AG09309 (cell line): ENCODE data around the gene BRMS1.

Experiments
- DNase-seq: peaks from one replicate; pipeline ENCODE4 v3.0.0-alpha.2; 2010; ENCODE audit warnings: low read depth
- H3K4me3 ChIP-seq: 2 replicates; pipeline ENCODE4 v1.5.1; 2011; ENCODE audit warnings: mild to moderate bottlenecking, low read depth, low read length, moderate library complexity; ENCODE audit not compliant: control insufficient read depth
- TF ChIP-seq, protein P1 (sequence below): IDR thresholded peaks from 2 replicates; pipeline ENCODE4 v1.5.1; 2011; ENCODE audit warnings: mild to moderate bottlenecking, low read depth, low read length, inconsistent platforms; ENCODE audit not compliant: insufficient read depth, control insufficient read depth; ENCODE audit errors: missing control alignments

The BRMS1 gene

DNA sequence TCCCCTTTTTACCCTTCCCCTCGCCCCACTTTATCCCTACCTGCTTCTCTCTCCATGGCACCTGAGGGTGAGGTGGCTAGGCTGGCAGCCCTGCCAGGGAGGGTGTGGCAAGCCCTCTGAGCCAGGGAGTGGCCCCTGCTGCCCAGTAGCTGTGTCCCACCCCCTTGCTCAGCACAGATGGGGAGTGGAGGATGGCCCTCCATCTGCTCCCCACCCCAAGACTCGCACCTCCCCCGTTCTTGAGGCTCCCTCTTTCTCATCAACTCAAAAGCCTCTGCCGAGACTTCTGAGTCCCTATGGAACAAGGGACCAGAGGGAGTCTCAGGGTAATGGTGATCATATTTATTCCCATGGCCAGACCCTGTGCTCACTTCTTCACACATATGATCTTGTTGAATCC lies 51.6 kb downstream of the BRMS1 start:
- TF ChIP-seq, protein P1, sequence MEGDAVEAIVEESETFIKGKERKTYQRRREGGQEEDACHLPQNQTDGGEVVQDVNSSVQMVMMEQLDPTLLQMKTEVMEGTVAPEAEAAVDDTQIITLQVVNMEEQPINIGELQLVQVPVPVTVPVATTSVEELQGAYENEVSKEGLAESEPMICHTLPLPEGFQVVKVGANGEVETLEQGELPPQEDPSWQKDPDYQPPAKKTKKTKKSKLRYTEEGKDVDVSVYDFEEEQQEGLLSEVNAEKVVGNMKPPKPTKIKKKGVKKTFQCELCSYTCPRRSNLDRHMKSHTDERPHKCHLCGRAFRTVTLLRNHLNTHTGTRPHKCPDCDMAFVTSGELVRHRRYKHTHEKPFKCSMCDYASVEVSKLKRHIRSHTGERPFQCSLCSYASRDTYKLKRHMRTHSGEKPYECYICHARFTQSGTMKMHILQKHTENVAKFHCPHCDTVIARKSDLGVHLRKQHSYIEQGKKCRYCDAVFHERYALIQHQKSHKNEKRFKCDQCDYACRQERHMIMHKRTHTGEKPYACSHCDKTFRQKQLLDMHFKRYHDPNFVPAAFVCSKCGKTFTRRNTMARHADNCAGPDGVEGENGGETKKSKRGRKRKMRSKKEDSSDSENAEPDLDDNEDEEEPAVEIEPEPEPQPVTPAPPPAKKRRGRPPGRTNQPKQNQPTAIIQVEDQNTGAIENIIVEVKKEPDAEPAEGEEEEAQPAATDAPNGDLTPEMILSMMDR, result no peak
- H3K4me3 ChIP-seq, result no peak overlapping the region
- DNase-seq, result no peak

DNA sequence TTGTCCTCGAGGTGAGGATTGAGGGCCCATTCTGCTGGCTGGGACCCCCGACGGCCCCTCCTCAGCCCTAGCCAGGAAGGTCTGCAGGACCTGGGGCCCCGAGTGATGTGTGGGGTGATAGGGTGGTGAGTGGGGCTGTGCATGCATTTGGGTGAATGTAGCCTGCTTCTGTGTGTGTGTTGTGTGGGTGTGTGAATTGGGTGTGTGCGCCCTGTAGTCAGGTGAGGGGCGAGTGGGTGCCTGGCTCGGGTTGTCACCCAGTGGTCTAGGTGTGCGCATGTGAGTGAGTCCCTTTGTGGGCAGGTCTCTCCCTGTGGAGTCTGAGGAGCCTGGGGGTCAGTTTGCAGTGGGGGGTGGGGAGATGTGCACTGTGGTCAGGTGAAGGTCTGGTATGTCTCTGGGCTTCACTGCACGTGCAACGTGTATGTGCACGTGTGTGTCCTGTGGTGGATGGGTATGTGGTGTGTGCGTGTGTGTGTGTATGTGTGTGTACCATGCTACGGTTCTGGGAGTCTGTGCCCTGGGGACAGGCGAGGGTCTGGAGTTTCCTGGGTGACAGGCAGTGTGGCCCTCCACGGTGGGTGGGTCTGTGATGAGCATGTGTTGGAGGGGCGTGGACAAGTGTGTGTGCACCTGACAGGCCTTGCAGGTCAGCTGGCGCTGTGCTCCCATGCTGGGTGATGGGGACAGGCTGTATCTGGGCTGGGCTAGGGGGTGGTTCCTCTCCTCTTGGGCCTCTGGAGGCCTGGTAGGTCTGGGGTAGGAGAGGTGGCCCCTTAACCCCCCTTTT lies 52.2 kb downstream of the BRMS1 start:
- TF ChIP-seq, protein P1, result no peak
- DNase-seq, result no peak
- no peak overlapping the region for H3K4me3 ChIP-seq

DNA sequence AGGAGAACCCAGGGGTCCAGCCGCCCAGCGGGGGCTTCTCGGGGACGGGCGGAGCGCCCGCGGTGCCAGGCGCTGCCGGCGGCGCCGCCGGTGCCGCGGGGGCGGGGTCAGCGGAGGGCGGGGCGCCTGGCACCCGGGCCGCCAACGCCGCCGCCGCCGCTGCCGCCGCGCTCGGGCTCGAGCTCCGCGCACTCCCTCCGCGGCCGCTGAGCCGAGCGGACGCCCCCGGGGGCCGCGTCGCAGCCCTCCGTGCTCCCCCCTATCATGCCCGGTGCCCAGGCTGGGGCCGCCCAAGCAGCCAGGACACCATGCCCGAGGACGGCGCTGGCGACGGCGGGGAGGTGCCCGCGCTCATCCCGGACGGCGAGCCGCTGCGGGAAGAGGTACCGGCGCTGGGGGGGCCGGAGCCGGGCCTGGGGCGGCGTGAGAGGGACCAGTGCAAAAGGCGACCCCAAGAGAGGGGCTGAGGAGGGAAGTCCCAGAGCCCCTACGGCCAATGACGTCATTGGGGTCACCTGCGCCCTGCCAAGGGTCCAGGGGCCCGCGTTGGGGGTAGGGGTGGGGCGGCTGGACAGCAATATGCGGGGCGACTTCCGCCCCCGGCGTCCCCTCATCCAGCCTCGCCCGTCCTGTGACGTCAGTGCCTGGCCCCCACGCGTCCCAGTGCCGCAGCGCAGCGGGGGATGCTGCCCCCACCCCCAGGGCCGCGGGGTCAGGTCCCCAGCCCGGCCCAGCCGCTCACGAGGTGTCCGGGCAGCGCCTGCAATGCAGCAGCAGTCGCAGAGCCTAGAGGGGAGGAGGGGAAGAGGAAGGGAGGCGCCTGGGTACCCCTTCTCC lies 53.0 kb downstream of the BRMS1 start, which contains the start of gene TMEM151A:
Gene TMEM151A, plus strand, starts transcription at position 189 of the 837 bp plus-strand sequence. Its CDS starts 120 bp downstream, at position 309.
- no peak for DNase-seq
- TF ChIP-seq, protein P1, result no peak
- H3K4me3 ChIP-seq, result peak within 1 kb of the TSS; percentile 13

DNA sequence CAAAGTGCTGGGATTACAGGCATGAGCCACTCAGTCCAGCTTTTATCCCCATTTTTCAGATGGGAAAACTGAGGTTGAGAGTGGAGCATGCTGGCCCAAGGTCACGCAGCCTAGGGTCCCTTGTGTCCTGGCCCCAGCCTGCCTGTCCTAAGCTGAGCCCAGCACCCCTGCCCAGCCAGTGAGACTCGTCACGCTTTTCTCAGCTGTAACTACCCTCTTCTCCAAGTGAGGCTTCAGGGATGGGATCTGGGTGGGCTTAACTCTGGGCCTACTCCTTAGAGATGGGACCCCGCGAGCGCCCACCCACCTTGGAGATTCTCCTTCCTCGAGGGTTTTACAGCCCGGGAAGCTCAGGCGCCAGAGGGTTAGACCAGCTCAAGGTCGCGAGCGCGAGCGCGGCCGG lies 53.6 kb downstream of the BRMS1 start:
- TF ChIP-seq, protein P1, result no peak
- no peak overlapping the region for H3K4me3 ChIP-seq

DNA sequence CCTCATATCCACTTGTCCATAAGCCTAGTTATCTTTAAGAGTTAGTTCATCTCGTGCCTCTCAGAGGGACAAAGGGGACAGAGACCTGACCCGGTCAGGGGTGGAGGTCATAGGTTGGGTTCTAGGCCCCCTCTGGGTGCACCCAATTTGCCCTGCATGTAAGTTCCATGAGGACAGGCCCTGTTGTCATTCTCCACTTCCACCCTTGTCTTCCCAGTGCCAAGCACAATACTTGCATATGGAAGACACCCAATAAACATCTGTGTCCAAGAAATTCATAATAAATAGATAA lies 54.6 kb downstream of the BRMS1 start:
- no peak for DNase-seq
- TF ChIP-seq, protein P1, result no peak
- no peak overlapping the region for H3K4me3 ChIP-seq

More for the DNA sequence above, 53.6 kb downstream of the BRMS1 start:
- no peak for DNase-seq

DNA sequence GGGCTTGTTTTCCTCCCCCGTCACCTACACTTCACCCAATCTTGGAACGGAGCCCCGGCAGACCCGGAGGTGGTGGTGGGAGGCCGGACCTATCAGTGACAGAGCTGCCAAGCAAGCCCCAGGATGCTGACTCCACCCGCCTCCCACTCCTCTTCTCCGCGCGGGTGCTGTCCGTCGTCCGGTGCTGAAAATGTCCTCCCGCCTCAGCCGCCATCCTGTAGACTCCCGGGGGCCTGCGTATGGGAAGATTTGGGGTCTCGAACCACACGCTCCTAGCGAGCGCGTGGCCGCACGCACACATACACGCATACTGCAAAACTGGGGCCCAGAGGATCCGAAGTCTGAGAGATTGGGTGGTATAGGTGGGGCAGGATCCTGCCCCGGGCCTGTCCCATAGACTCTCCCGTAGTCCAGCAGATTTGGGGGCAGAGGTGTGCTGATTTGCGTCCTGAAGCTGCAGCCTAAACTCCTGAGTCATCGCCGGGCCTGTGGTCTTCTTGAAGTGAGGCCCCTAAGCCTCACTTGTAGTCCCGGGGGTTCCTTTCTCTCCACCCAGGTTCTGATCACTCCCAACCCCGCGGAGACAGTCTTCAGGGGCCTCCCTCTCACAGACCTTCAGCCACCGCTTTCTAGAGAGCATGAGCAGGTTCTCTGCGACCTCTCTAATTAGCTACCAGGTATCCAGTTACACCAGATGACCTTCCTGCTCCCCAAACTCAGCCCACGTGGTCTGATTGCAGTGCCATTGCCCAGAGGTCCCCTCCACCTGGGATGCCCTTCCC lies 55.2 kb downstream of the BRMS1 start:
- peak; percentile 33 for DNase-seq
- TF ChIP-seq, protein P1, result no peak
- H3K4me3 ChIP-seq, result peak overlapping the region; percentile 88
